GM18498 (cell line): ENCODE measurements around the gene KRT76.

Source experiments
- ATAC-seq: cut with Tn5 transposase; IDR thresholded peaks from one replicate; pipeline ENCODE4 v1.9.1; 2021; ENCODE audit warnings: mild to moderate bottlenecking, moderate library complexity; ENCODE audit not compliant: unreplicated experiment

Gene KRT76

DNA sequence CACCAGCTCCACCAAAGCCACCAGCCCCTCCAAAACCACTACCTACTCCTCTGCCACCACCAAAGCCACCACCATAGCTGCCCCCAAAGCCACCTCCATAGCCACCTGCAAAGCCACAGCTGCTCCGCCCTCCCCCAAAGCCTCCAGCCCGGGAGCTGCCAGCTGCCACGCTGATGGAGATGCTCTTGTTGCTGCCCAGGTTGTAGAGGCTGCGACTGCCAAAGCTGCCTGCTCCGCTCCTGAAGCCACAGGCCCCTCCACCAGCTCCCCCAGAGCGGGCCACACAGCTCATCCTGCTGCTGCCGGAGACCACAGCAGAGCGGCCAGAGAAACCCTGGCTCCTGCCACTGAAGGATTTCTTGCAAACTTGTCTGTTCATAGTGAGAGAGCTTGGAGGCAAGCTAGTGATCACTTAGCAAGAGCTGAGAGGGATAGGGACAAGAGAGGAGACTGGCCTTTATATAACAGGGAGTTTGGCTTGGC, at the start of gene KRT76:
KRT76 (minus strand) TSS at position 433 of the 483 bp plus-strand sequence; CDS start at position 379, 54 bp downstream.
- ATAC-seq: no peak

DNA sequence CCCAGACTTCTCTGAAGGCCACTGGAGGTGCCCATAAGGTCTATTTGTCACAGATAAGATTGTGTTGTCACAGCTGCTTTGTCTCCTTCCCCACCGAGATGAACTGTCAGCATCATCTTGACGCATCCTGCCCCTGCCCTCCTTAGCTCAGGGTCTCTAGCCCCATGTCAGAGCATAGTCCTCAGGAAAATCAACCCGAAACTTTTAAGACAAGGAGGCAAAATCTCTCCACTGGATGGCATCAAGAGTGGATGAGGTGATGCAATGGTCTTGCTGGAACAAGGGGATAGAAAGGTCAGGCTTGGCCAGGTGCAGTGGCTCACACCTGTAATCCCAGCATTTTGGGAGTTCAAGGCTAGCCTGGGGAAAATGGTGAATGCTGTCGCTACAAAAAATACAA, 48.8 kb upstream of the KRT76 start:
- no peak for ATAC-seq

DNA sequence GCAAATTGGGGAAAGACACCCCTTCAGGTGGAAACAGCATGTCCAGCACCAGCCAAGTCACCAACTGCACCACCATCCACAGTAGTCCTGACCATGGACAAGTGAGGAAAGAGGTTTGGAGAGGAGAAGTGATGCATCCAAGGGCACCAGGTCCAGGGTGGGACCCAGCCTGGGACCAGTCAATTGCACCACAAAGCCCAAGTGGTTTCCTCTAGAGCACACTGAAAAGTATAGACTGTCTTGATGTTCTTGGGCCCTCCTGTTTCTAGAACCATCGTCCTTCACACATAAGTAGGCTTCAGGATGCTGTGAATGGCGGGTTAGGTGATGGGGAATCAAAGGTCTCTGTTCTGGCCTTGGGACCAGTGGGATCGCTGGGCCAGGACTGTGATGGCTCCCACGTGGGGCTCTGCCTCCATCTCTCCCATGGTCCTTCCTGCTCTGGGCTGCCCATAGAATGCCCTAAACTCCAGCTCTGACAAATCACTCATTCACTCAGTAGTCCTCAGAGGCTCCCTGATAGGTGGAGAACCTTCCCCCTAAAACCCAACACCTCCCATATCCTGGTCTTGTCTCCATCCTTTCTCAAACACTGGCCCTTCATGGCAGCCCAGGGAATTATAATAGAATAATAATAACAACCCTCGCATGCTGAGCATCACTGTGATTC, 47.7 kb upstream of the KRT76 start:
- ATAC-seq: no peak

DNA sequence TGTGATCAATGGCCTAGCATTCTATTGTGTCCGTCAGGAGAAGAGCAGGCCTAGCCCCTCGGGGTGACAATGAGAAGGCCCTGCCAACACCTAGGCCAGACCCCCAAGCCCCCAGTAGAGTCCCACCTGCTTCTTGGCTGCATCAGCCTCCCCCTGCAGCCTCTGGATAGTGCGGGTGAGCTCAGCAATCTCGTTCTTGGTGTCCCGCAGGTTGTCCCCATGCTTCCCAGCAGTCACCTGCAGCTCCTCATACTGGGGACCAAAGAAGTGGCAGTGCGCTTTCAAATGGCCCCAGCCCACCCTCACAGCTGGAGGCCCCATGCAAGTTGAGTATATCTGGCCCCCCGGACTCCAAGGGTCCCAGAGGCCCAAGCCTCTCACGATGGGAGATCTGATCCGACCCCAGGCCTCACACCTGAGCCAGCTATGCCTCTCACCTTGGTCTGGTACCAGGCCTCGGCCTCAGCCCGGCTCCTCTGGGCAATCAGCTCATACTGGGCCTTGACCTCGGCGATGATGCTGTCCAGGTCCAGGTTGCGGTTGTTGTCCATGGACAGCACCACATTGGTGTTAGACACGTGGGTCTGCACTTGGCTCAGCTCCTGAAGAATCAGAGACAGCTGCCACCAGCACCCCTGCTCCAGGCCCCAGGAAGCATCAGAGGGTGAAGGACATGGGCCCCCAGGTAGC, 46.8 kb upstream of the KRT76 start:
- no peak for ATAC-seq

DNA sequence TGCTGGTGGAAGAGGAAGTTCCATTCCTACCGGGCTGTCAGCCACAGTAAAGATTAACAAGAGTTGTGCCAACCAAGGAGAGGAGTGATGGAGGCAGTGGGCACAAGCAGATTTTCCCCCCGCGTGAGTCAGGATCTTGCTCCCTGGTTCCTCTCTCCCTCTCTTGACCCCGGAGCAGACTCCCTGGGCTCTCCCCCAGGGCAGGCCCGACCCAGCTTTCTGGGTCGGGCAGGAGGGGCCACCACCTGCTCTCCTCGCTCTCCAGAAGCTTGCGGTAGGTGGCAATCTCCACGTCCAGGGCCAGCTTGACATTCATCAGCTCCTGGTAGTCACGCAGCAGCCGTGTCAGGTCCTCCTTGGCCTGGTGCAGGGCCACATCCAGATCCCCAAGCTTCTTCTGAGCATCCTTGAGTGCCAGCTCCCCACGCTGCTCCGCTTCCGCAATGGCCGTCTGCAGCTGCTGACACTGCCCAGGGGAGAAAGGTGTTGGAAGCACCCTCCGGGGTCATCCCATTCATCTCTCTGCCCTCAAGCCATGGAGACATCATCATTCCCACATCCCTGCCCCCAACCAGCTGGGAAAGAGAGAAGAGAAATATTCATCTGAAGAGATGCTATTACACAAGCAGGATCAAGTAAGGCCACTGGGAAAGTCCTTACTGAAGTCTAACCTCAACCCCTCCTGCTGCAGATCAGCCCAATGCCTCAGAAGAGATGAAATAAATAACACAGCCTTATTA, 45.8 kb upstream of the KRT76 start:
- ATAC-seq: no peak

DNA sequence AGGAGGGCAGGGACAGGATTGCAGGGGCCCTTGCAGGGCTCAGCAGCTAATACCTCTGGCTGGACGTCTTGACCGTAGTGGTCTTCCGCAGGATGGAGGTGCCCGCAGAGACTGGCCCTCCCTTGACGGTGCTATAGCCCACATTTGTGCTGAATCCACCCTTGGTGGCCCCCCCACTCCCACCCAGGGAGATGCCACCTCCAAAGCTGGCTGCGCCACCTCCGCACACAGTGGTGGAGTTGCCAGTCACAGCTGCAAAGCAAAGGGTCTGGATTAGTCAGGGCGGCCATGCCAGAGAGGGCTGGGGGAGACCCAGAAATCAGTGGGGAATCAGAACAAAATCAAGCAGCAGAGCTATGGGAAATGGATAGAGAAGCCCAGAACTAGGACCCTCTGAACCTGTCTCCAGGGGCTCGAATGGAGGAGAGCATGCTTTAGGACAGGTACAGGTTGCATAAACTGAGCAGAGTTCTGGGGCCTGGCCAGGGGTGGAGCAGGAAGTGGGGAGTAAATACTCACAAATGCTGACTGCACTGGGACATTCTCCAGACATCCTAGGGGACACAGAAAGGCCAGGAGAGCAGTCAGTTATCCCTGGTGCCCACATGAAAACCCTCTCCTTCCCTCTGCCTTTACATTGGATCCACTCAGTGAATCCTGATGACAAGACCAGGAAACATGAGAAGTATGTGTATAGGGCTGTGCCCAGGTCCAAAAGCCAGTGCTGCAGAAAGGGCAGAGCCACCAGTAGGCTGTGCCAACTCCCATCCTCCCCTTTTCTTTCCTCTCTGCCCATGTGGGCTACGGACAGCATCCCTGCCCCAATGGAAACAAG, 44.9 kb upstream of the KRT76 start:
- no peak for ATAC-seq

DNA sequence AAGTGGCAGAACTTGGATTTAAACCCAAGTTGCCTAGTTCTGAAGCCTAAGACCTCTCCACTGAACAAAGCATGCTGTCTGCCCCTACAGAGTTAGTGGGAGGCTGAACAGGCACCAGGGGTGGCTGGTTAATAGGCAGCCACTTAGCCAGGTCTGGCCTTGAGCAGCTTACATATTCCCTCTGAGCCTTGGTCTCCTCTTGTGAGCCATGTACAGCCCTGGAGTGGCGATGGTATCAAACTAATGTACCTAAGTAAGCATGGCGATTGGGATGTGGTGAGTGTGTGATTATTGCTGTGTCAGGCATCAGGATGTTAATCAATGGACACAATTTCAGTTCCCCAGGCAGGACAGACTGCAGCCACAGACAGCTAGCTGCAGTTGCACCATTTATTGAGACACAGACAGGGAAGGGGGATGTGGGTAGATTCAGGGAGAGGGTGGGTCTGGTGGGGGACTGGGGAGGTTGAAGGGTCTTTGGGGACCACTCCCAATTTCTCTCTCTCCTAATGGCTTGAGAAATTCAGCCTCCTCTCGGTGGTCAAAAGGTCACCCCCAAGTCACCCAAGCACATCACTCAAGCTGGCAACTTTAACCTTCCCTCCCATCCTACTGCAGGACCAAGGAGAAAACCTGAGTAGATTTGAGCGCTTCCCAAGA, 44.1 kb upstream of the KRT76 start:
- ATAC-seq: no peak

DNA sequence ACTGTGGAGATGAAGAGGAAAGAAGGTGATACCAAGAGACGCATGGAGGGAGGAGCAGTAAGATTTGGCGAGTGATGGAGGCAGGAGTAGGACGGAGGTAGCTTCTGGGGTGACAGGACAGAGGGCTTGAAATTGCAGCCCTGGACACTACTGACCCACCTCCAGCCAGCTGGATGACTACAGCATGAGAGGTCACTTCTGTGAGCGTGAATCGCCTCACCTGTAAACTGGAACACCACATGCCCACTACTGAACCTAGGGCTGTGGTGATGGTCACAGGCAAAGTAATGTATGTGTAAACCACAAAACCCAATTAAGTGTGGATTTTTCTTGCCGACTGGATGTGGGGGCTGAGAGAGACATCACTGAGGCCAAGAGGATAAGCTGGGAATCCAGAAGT, 43.4 kb upstream of the KRT76 start:
- no peak for ATAC-seq

DNA sequence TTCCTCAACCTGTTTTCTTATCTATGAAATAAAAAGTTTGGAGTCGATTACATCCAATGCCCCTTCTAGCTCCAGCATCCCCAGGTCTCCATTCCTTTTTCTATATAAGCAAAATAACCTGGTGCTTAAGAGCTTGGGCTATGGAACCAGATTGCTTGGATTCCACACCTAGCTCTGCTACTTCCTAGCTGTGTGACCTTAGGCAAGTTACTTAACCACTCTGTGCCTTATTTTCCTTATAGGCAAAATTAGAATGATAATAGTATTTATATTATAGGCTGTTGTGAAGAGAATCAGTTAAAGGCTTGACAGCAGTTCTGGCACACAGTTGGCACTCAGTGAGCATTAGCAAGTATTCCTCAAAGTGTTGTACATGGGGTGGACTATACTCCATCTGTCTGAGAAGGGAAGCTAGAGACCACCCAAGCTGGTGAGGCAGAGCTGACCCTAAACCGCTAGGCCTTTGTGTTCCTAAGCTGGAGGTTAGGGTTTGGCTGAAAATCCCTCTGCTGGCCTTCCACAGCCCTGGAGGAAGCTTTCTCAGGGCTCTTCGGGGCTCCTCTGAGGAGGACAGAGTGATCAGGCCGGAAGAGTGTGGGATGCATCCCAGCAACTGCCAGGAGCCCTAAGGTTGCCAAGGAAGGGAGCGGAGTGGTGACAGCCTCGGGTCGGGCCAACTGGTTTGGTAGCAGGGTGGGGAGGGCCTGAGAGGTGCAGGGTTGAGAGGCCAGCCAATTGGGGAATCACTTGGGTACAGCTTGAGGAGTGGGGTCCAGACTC, 42.8 kb upstream of the KRT76 start:
- ATAC-seq: no peak

DNA sequence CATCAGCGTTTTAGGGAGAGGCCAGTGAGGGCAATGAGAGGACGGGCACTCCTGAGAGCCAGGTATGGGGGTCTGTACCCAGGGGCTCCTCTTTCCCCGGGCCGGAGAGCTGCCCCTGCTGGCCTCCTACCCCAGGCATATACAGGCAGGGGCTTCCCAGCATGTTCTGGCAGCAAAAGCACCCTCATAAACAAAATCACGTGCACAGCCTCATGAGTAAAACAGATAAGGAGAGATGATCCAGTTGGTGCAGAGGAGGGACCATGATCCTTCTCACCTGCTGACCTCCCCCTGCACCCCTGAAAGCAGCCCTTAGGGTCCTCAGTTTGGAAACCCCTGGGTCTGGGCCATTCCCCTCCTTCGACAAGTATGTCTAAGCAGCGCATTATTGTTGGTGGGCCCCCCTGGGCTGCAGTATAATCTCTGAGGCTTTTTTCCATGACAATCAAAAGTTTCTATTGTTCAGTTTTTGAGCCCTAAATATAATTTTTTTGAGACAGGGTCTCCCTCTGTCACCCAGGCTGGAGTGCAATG, 41.8 kb upstream of the KRT76 start:
- ATAC-seq: no peak

DNA sequence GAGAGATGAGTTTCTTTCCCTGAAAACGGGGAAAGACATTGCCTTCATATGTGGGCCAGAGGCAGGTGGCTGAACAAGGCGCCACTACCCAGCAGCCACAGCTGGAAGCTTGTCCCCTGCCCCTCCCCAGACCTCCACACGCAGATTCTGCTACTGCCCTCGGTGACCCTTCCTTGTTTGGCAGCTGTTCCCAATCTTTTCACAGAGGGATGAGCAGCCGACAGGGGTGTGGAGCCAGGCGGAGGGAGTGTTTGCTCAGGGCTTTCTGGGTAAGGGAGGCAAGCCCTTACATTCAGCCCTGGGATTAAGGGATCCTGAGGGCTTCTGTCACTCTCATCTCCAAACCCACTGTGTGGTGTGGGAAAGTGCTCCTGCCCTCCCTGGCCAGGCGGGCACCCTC, 41.2 kb upstream of the KRT76 start:
- no peak for ATAC-seq

DNA sequence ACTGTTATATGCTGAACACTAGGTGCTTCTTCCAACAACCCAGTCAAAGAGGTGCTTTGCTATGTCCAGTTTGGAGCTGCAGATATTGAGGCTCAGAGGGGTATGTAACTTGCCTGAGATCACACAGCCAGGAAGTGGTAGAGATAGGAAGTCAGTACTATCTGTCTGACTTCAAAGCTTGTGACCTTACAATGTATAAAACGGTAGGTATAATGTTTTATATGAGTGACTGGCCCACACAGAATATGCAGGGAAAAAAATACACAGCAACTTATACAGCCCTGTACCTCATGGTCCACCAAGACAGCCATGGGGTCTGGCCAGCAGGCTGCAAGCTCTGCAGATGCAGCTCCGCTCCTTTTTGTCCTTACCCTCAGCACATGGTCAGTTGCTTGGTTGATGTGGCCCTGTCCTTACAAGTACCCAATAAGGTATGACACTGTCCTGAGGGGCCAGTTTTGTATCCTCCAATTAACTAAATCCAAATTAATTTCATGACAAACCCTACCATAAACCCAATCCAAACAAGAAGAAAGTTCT, 40.6 kb upstream of the KRT76 start:
- ATAC-seq: no peak

DNA sequence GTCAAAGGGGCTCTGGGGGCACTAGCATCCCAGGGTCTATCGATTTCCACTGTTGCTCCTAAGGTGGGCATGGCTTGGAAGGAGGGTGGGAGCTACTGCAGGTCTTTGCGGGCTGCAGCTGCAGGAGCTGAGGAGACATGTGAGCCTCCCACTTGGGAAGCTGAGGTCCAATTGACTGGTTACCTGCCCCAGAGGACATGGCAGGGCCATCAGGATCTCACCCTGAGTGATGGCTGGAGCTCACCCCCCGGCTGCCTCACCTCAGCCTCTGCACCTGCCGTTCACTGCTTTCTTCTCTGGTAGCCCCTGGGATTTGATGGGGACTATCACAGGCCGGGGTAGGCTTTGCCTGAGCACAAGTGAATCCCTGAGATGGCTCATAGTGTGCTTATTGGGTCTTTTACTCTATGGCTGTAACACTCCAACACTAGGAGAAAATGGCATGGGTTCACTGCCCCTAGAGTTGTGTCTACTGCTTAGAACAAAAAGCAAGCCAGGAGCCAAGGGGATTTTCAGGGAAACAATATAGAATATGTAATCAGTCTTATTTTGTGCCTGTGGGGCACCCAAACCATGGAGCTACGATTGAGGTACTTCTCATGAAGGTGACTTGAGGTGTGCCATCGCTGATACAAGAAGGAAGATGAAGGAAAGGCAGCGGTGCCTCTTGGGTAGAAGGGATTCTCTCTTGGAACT, 40.0 kb upstream of the KRT76 start:
- no peak for ATAC-seq

DNA sequence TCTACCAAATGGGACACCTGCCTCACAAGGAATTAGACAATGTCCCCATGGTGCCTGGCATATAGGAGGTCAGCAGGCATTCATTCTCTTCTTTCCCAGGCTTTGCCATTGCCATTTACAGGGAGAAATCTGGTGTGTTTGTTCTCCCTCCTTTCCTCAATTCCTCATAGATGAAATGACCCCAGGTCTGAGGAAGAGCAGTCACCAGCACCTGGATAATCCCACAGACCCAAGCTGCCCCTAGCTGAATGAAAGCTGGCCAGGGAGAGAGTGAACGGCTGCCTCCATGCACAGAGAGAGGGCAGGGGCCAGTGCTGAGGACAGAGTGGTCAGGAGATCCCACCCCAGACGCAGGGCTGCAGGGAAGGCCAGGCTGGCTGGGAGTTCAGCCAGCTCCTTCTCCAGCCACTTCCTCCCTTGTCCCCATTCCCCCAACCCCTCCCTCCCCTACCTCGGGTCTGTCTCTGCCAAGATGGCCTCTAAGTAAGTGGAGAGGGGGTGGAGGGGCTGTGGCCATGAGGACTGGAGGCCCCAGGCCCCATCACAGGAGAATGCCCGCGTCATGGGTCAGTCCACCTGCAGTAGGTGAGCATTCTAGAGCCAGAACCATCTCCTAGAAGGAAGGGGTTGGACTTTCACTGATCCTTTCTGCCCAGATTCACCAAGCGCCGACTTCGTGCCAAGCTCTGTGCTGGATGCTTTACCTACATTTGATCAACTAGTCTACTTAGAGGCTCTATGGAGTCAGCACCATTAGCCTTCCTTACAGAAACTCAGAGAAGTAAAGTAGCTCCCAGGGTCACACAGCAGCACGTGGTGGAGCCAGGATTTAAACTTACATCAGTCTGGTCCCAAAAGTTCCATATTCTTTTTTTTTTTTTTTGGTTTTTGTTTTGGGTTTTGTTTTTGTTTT, 38.8 kb upstream of the KRT76 start:
- ATAC-seq: no peak

DNA sequence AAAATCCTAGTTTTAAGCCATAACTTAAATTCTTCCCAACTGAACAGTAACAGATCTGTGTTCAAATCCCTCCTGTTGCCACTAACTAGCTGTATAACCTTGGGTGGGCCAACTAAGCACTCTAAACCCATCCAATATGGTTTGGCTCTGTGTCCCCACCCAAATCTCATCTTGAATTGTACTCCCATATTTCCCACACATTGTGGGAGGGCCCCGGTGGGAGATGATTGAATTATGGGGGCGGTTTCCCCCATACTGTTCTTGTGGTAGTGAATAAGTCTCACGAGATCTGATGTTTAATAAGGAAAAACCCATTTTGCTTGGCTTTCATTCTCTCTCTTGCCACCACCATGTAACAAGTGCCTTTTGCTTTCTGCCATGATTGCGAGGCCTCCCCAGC, 38.0 kb upstream of the KRT76 start:
- no peak for ATAC-seq

DNA sequence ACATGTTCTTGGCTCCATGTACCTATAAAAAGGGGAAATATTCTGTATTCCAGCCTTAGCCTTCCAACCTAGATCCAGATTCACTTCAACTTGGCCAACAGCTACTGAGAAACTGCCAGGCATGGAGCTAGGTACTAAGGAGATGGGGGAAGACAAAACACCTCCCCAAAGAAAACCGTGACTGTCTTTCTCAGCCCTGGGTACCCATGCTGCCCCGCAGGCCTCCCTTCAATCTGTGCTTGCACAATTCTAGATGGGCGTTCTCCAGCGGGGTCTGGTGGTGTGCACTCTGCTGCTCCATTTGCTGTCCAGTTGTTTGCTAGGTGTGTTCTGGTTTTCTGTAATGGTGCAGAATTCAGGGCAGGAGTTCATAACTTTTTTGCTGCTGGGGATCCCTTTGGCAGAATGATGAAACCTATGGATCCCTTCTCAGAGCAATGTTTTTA, 37.6 kb upstream of the KRT76 start:
- ATAC-seq: no peak

DNA sequence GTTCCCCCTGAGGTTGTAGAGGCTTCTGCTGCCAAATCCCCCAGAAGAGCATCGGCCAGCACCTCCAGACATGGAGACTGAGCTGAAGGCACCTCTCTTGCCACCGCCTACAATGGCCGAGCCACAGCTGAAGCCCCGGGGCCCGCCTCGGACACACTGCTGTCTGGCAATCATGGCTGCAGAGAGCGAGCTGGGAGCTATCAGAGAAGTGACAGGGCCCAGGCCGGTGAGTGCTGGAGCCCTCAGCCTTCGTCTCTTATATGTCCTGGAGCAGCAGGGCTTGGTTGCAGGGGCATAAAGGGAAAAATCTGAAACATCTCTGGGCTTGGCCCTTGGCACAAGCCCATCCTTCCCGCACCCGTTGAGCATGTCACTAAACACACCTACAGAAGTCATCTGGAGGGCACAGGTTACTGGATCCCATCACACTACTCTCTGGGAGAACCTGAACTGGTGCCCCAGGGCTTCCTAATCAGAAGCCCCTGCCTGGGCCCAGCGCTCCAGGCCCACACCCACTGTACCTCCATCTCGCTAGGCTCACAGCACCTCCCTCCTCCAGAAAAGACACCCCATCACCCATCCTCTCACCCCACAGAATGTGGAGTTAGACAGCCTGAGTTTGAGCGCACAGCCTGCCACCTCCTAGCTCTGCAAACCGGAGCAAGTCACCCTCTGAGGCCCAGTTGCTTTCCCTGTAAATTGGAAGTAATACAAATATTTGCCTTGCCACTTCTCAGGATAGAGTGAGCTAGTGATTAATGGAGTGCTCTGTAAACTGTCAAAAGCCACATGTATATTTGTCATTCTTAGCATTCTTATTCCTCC, 37.0 kb upstream of the KRT76 start, which contains the start of gene KRT4:
KRT4 (minus strand) TSS at position 232 of the 825 bp plus-strand sequence; CDS start at position 174, 58 bp downstream.
- no peak for ATAC-seq
